Measurements from ENCODE around the gene IPCEF1.

The IPCEF1 gene

DNA sequence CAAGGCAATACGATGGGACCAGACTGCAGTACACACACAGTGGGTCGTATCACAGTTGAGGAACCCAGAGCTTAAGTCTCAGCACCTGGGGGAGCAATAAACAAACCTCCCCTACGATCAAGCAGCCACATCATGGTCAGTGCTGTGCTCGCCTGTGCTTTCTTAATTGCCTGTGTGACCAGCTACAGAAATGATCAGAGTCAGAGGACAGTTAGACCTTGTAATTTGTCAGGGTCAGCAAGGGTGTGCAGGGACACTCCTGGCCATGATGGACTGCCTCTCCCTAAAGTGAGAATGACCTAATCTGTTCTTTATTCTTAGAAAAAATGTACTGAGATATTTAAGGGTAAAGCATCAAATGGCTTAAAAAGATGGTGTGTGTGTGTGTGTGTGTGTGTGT, 239.1 kb downstream of the IPCEF1 start:
- no peak overlapping the region for H3K27ac ChIP-seq
- TF ChIP-seq, protein P1, sequence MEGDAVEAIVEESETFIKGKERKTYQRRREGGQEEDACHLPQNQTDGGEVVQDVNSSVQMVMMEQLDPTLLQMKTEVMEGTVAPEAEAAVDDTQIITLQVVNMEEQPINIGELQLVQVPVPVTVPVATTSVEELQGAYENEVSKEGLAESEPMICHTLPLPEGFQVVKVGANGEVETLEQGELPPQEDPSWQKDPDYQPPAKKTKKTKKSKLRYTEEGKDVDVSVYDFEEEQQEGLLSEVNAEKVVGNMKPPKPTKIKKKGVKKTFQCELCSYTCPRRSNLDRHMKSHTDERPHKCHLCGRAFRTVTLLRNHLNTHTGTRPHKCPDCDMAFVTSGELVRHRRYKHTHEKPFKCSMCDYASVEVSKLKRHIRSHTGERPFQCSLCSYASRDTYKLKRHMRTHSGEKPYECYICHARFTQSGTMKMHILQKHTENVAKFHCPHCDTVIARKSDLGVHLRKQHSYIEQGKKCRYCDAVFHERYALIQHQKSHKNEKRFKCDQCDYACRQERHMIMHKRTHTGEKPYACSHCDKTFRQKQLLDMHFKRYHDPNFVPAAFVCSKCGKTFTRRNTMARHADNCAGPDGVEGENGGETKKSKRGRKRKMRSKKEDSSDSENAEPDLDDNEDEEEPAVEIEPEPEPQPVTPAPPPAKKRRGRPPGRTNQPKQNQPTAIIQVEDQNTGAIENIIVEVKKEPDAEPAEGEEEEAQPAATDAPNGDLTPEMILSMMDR (conservative IDR thresholded peaks at IDR 0.05), result no peak

DNA sequence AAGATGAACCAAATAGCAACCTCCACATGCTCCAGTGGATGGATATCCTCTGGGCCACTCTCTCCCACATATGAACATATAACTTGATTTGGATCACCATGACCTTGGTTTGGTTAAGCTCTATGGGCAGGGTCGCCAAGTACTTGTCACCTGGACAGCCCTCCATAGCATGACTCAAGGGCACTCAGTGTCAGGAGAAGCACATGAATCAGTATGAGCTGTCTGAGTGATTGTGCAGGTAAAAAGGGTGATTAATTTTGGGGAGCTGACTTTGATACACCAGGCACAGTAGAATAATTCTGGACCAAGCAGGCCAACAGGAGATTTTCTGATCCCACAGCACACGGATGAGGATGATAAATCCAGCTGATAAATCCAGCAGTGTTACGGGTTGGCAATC, 243.2 kb downstream of the IPCEF1 start:
- H3K27ac ChIP-seq, result no peak overlapping the region
- TF ChIP-seq, protein P1 (conservative IDR thresholded peaks at IDR 0.05), result no peak

DNA sequence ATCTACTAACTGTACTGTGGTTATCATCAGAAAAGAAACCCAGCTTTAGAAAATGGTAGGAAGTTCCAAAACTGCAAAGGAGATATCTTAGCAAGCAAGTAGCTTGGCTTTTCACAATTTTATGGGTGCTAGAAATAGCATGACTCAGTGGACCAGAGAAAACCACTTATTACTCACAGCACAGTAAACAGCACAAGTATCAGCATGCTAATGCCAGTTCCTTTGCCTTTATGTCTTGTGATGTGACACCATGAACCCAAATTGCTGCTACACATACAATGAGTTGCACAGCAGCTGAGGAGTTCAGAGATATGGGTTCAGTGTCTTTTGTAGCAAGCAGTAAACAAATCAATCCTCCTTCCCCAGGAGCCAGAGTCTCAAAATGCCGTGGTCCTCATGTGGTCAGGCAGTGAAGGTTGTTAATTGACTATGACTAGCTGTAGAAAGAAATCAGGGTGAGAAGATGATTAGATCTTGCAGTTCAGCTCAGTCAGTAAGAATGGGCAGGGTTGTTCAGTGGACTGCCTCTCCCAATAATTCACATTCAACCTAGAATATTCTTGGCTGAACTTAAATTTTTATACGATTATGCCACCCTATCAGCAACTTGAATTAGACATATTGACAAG, 244.3 kb downstream of the IPCEF1 start:
- no peak overlapping the region for H3K27ac ChIP-seq
- TF ChIP-seq, protein P1 (conservative IDR thresholded peaks at IDR 0.05), result no peak

DNA sequence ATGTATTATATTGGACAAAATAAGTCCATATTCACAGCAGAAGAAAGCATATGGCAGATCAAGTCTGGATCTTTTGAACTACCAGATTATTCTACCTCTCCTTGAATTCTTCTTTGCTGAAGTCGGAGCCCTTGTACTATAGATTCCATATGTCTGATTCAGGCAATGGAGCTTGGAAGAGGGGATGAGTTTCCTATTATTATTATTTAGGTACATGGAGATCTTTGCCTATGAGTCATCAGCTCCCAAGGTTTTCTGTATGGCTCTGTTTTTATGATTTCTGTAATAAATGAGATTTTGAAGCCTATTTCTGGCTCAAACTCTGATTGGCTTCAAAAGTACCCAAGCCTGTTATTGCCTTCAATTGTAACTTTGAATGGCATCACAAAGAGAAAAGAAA, 245.6 kb downstream of the IPCEF1 start:
- no peak overlapping the region for H3K27ac ChIP-seq
- TF ChIP-seq, protein P1 (conservative IDR thresholded peaks at IDR 0.05), result no peak

- no peak overlapping the region for H3K27ac ChIP-seq
- TF ChIP-seq, protein P1 (conservative IDR thresholded peaks at IDR 0.05), result no peak
Measured at GRCh38 chr6:154106251-154106650, 250.4 kb downstream of the IPCEF1 start.

Measured in VCaP (cell line).